PC-9 (cell line): ENCODE results near the gene SLC38A7. TPM values are rescaled to one million over a fixed set of nuclear protein-coding genes. Genes with fewer than 3 reads are reported as not detected.
"Not testable (repeated sequence)": the region's sequence is repeated elsewhere in the genome, so short reads cannot be mapped to it uniquely, and the experiment has no call there.

Source experiments
- BruUV-seq: library from RNA; stranded (reverse); fragments of 400-500 nt; replicated peaks from 2 replicates; lab custom pipeline; 2021; lab: Mats Ljungman, UMichigan
- CTCF ChIA-PET: fragments of 300-600 bp; sonication (Branson Sonifier 250); formaldehyde crosslinking; loops from one replicate; lab custom pipeline; 2022; ENCODE audit warnings: antibody characterized with exemption; lab: Charles Lee
- POLR2A ChIA-PET: fragments of 300-600 bp; sonication (Branson Sonifier 250); formaldehyde crosslinking; loops from one replicate; lab custom pipeline; 2022; ENCODE audit warnings: antibody characterized with exemption; ENCODE audit not compliant: unreplicated experiment; lab: Charles Lee
- DNase-seq, 2 experiments: peaks; one replicate each; pipeline versions ENCODE4 v3.0.0 to v3.0.0-alpha.2; 2015 to 2022; ENCODE audit warnings: mixed read lengths in 1 of 2
- H2AFZ ChIP-seq: fragments of 200-600 bp; sonication (generic); 2 replicates; pipeline ENCODE4 v1.8.1; 2017; ENCODE audit warnings: antibody characterized with exemption
- H3F3A ChIP-seq: fragments of 200-600 bp; sonication (generic); 2 replicates; pipeline ENCODE4 v1.8.1; 2017; ENCODE audit warnings: antibody characterized with exemption, mild to moderate bottlenecking, low read depth; ENCODE audit not compliant: insufficient read depth
- H3K27ac ChIP-seq: fragments of 200-600 bp; sonication (generic); 2 replicates; pipeline ENCODE4 v1.6.1; 2016; ENCODE audit warnings: mixed run types
- H3K27me3 ChIP-seq: fragments of 200-600 bp; sonication (generic); 2 replicates; pipeline ENCODE4 v1.6.1; 2016; ENCODE audit warnings: low read depth, mixed run types; ENCODE audit not compliant: insufficient read depth
- H3K36me3 ChIP-seq: fragments of 200-600 bp; sonication (generic); 2 replicates; pipeline ENCODE4 v1.6.1; 2016; ENCODE audit warnings: low read depth, mixed run types
- H3K4me1 ChIP-seq: fragments of 200-600 bp; sonication (generic); replicated peaks from 2 replicates; pipeline ENCODE4 v1.6.1; 2016; ENCODE audit warnings: mixed run types; ENCODE audit not compliant: insufficient read depth
- H3K4me2 ChIP-seq: fragments of 200-600 bp; sonication (generic); 2 replicates; pipeline ENCODE4 v1.6.1; 2017; ENCODE audit warnings: mixed run types
- H3K4me3 ChIP-seq: fragments of 200-600 bp; sonication (generic); 2 replicates; pipeline ENCODE4 v1.6.1; 2016; ENCODE audit warnings: mixed run types
- H3K79me2 ChIP-seq: fragments of 200-600 bp; sonication (generic); 2 replicates; pipeline ENCODE4 v1.6.1; 2017; ENCODE audit warnings: low read depth, mixed run types
- H3K9me2 ChIP-seq: fragments of 200-600 bp; sonication (generic); 2 replicates; pipeline ENCODE4 v1.8.1; 2017; ENCODE audit warnings: mild to moderate bottlenecking; ENCODE audit not compliant: insufficient read depth
- H3K9me3 ChIP-seq: fragments of 200-600 bp; sonication (generic); 2 replicates; pipeline ENCODE4 v1.8.1; 2016; ENCODE audit warnings: low read depth; ENCODE audit not compliant: insufficient read depth
- H4K20me1 ChIP-seq: fragments of 200-600 bp; sonication (generic); 2 replicates; pipeline ENCODE4 v1.8.1; 2017; ENCODE audit not compliant: insufficient read depth
- CTCF ChIP-seq: fragments of 200-600 bp; sonication (generic); conservative IDR thresholded peaks from 2 replicates; pipeline ENCODE4 v1.6.1; 2017; ENCODE audit warnings: mixed run types, antibody characterized with exemption, mild to moderate bottlenecking, moderate library complexity
- EZH2 ChIP-seq: fragments of 200-600 bp; sonication (generic); IDR thresholded peaks from 2 replicates; pipeline ENCODE4 v1.8.0; 2017; ENCODE audit warnings: antibody characterized with exemption, low read depth
- intact Hi-C: fragments of 100-400 bp; cut with micrococcal nuclease; formaldehyde crosslinking; loops from one replicate; pipeline ENCODE4 v1.10.0; 2022; ENCODE audit not compliant: unreplicated experiment
- total RNA-seq: library from RNA; stranded (reverse); gene quantifications from 2 replicates; pipeline ENCODE4 v1.2.3, GENCODE V29; 2021

SLC38A7 gene
- total RNA-seq, 1 experiment from 2014 or later, result 18.6 TPM

GRCh38 chr16:58639230-58639629, 45.3 kb downstream of the SLC38A7 start:
- POLR2A ChIA-PET, result no interaction called here
- CTCF ChIA-PET, result no interaction called here
- Histone ChIP-seq H3K27me3 (no peaks in the 10 kb centered on the region), H3K9me2 (no peaks in the 10 kb centered on the region), H2AFZ (no peak overlapping the region), H3F3A (peaks cover 17% of the 10 kb centered on the region), H3K4me3 (no peak overlapping the region), H3K36me3 (no peaks in the 10 kb centered on the region), H3K27ac (no peak overlapping the region), H3K79me2 (no peaks in the 10 kb centered on the region), H3K4me2 (no peak overlapping the region), H3K9me3 (no peaks in the 10 kb centered on the region), H3K4me1 (peaks cover 16% of the 10 kb centered on the region), H4K20me1 (no peaks in the 10 kb centered on the region)
- no peak for DNase-seq
- no TSS peak for BruUV-seq
- intact Hi-C loops, result loop anchor here (10.0 kb wide), 1 partner anchor 124 kb away; the partner anchor contains the start of gene SETD6
- no peak for TF ChIP-seq EZH2
- no peak for TF ChIP-seq CTCF

DNA sequence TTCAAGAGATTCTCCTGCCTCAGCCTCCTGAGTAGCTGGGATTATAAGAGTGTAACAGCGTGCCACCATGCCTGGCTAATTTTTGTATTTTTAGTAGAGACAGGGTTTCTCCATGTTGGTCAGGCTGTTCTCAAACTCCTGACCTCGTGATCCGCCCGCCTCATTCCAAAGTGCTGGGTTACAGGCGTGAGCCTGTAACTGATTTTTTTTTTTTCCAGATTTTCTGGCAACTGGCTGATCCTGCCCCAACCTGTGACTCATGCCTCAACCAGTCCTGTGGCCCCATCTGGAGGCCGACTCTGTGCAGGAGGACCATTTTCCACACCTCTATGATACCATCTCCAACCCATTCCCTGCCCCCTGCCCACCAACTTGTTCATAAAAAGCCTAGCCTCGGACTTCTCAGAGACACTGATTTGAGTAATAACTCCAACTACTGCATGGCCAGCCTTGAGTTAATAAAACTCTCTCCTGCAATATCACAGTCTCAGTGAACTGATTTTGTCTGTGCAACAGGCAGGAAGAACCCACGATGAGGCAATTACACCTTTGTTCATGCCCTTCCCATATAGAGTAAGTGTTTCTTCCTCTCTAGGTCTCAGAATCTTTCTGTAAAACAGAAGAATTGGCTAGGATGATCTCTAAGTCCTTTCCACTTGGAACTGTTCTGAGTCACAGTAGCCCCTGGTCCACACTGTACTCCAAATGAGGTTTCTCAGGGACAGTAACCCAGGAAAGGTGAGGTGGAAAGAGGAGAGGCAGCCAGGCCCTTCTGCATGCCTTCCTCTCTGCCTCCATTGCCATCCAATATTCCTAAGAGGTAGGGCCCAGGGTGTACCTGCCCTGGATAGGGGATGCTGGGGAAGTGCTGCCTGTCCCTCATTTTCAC, 46.2 kb downstream of the SLC38A7 start:
- H3K9me3 ChIP-seq, result no peaks in the 10 kb centered on the region
- peaks cover 13% of the 10 kb centered on the region for H3K4me1 ChIP-seq
- TF ChIP-seq EZH2 (no peak), CTCF (peak; percentile 58; the same call in 1 of the 2 replicates)
- H3K4me2 ChIP-seq, result peak overlapping the region; percentile 17; the same call in 1 of the 2 replicates
- BruUV-seq, result no TSS peak
- H3K36me3 ChIP-seq, result no peaks in the 10 kb centered on the region
- H4K20me1 ChIP-seq, result no peaks in the 10 kb centered on the region
- no peaks in the 10 kb centered on the region for H3K9me2 ChIP-seq
- no peaks in the 10 kb centered on the region for H3K27me3 ChIP-seq
- peak; percentile 75 to 83 for DNase-seq
- no peak overlapping the region for H2AFZ ChIP-seq
- intact Hi-C loops, result loop anchor here (10.0 kb wide), 1 partner anchor 124 kb away; the partner anchor contains the start of gene SETD6
- no peaks in the 10 kb centered on the region for H3K79me2 ChIP-seq
- H3K27ac ChIP-seq, result peak overlapping the region; percentile 47; the same call in 1 of the 2 replicates
- ChIA-PET POLR2A (no interaction called here), CTCF (no interaction called here)
- H3F3A ChIP-seq, result peaks cover 9% of the 10 kb centered on the region
- H3K4me3 ChIP-seq, result no peak overlapping the region

- peaks cover 13% of the 10 kb centered on the region for H3K4me1 ChIP-seq
- H2AFZ ChIP-seq, H4K20me1 ChIP-seq, H3K27me3 ChIP-seq, H3K27ac ChIP-seq, H3F3A ChIP-seq, POLR2A ChIA-PET, H3K36me3 ChIP-seq, H3K4me2 ChIP-seq, H3K4me3 ChIP-seq, BruUV-seq, DNase-seq, H3K9me2 ChIP-seq, CTCF ChIA-PET, H3K79me2 ChIP-seq, H3K9me3 ChIP-seq: not testable (repeated sequence)
- intact Hi-C loops, result loop anchor here (10.0 kb wide), 1 partner anchor 122 kb away; the partner anchor contains the start of gene SETD6
Observed at GRCh38 chr16:58637021-58637420, 47.5 kb downstream of the SLC38A7 start.
